H1 (cell line): Measurements from ENCODE around the gene TBRG4. TPM values are rescaled to one million over a fixed set of nuclear protein-coding genes. Genes with fewer than 3 reads are reported as not detected.

Experiments
- CTBP2 ChIP-seq: IDR thresholded peaks from 2 replicates; pipeline ENCODE4 v1.7.0; 2011; ENCODE audit warnings: borderline replicate concordance, mild to moderate bottlenecking, moderate library complexity, mixed read lengths, low read length; ENCODE audit not compliant: insufficient read depth, insufficient read length
- JUN ChIP-seq: IDR thresholded peaks from 2 replicates; pipeline ENCODE4 v1.6.1; 2011; ENCODE audit warnings: low read depth, mild to moderate bottlenecking, improper control_type of control experiment, low read length
- RBBP5 ChIP-seq: IDR thresholded peaks from 2 replicates; pipeline ENCODE4 v1.7.1; 2012; ENCODE audit warnings: low read depth, mild to moderate bottlenecking, inconsistent platforms, low read length, moderate library complexity, borderline replicate concordance
- SUZ12 ChIP-seq: fragments of 200-600 bp; sonication (generic); IDR thresholded peaks from 2 replicates; pipeline ENCODE4 v1.6.1; 2012; ENCODE audit warnings: mild to moderate bottlenecking, inconsistent platforms, low read length, moderate library complexity, mixed read lengths
- YY1 ChIP-seq: IDR thresholded peaks from 2 replicates; pipeline ENCODE4 v1.6.1; 2011; ENCODE audit warnings: low read depth, mild to moderate bottlenecking, low read length
- polyA plus RNA-seq, 7 experiments: library from polyadenylated mRNA; depleted of rRNA in 3 of 7; stranded (reverse) in 5 of 7; unstranded in 2 of 7; fragments of >200 nt in 5 of 7; fragments of 200-250 nt in 2 of 7; gene quantifications; 1 replicate in 5 of 7; 2 replicates in 1 of 7; 4 replicates in 1 of 7; pipeline versions ENCODE4 v1.2.1 to v1.2.3, GENCODE V29; 2011 to 2013; ENCODE audit warnings: missing spikeins in 2 of 7, mixed read lengths in 2 of 7
- total RNA-seq: library from RNA; stranded (reverse); fragmentation: NEBNext Ultra II Directional; extraction: Animal tissue kit (Norgen Biotek cat#: 25700); gene quantifications from 2 replicates; pipeline ENCODE4 v1.2.1, GENCODE V29; 2021

The TBRG4 gene
- total and polyA plus RNA-seq, 2 of the 8 experiments (the other 6 are each of a cell fraction or from before 2014, with no cell fraction given) = 110 to 137 TPM

- TF ChIP-seq SUZ12 (no peak), JUN (no peak), RBBP5 (no peak), YY1 (no peak), CTBP2 (no peak)
These were observed 30.4 kb downstream of the TBRG4 start (continued) for GRCh38 chr7:45080958-45081669.
